Measurements from ENCODE around the gene GFY. TPM values are rescaled to one million over a fixed set of nuclear protein-coding genes. Genes with fewer than 3 reads are reported as not detected.

The GFY gene
- total RNA-seq, 1 donor from 2014 or later: 0.14 TPM

- DNase-seq: no peak
- Histone ChIP-seq H3K36me3 (no peaks in the 10 kb centered on the region), H3K27ac (replicated peaks) (no peak overlapping the region), H3K9me3 (replicated peaks) (no peaks in the 10 kb centered on the region), H3K27me3 (ENCODE audit: low read depth) (peaks cover 100% of the 10 kb centered on the region), H3K4me1 (peaks cover 18% of the 10 kb centered on the region), H3K4me3 (no peak overlapping the region)
- TF ChIP-seq CTCF (IDR thresholded peaks at IDR 0.05; ENCODE audit: borderline replicate concordance): no peak
- intact Hi-C loops (cut with micrococcal nuclease): no loop called here
Observed at GRCh38 chr19:49430172-49430677, 5.0 kb downstream of the GFY start.

DNA sequence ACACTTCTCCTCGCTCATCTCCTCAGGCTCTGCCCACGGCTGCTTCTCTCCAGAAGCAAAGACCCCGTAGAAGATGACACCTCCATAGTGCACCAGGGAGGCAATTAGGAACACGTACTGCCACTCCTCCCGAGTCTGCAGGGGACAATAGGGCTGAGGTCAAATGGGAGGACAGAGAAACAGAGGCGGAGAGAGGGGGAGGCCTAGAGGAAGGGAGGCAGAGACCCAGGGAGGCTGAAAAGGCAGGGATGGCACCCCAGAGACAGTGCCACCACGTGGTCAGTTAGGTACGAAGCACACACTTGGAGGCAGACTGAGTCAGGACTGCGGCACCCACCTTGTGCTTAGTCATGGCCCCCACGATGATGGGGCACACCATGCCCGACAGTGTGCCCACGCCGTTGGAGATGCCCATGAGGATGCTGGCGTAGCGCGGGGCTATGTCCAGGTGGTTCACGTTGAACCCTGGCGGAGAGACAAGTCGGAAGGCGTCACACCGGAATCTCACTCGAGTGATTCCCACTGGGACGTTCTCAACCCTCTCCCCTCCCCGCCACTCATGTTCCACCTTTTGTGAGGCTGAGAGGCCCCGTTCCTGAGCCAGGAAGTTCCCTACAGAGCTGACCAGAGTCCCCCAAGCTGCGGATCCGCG lies 5.6 kb downstream of the GFY start:
- peaks cover 100% of the 10 kb centered on the region for H3K27me3 ChIP-seq (ENCODE audit: low read depth)
- intact Hi-C loops (cut with micrococcal nuclease): no loop called here

DNA sequence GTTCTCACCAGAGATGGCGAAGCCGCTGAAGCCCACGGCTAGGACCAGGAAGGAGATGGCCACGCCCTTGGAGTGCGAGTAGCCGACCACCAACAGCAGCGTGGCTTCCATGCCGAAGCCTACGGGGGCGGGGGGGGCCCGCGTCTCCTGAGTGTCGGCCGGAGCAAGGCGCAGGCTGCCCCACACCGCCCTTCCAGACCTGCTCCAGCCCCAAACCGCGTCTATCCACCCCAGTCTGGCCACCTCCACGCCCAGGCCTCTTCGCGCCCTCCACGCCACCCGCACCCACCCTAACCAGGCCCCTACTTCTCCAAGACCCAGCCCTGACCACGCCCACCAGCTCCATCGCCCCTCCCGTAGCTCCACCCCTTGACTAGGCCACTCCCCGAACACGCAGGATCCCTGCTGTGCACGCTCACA lies 6.2 kb downstream of the GFY start:
- no peak for TF ChIP-seq CTCF (IDR thresholded peaks at IDR 0.05; ENCODE audit: borderline replicate concordance)
- Histone ChIP-seq H3K4me1 (peaks cover 13% of the 10 kb centered on the region), H3K27me3 (ENCODE audit: low read depth) (peaks cover 100% of the 10 kb centered on the region), H3K9me3 (replicated peaks) (no peaks in the 10 kb centered on the region), H3K27ac (replicated peaks) (no peak overlapping the region), H3K36me3 (no peaks in the 10 kb centered on the region), H3K4me3 (no peak overlapping the region)
- intact Hi-C loops (cut with micrococcal nuclease): no loop called here
- DNase-seq: no peak

More for the DNA sequence above, 5.6 kb downstream of the GFY start:
- no peaks in the 10 kb centered on the region for H3K36me3 ChIP-seq
- peaks cover 18% of the 10 kb centered on the region for H3K4me1 ChIP-seq
- no peak overlapping the region for H3K27ac ChIP-seq (replicated peaks)
- no peak overlapping the region for H3K4me3 ChIP-seq
- H3K9me3 ChIP-seq (replicated peaks): no peaks in the 10 kb centered on the region
- DNase-seq: no peak
- TF ChIP-seq CTCF (IDR thresholded peaks at IDR 0.05; ENCODE audit: borderline replicate concordance): no peak

- intact Hi-C loops (cut with micrococcal nuclease): no loop called here
- no peak for DNase-seq
Observed at GRCh38 chr19:49432141-49433073, 7.2 kb downstream of the GFY start.

More at GRCh38 chr19:49432141-49433073, 7.2 kb downstream of the GFY start:
- Histone ChIP-seq H3K36me3 (no peaks in the 10 kb centered on the region), H3K27ac (replicated peaks) (no peak overlapping the region), H3K27me3 (ENCODE audit: low read depth) (peaks cover 100% of the 10 kb centered on the region), H3K4me3 (no peak overlapping the region), H3K4me1 (peaks cover 12% of the 10 kb centered on the region), H3K9me3 (replicated peaks) (no peaks in the 10 kb centered on the region)
- no peak for TF ChIP-seq CTCF (IDR thresholded peaks at IDR 0.05; ENCODE audit: borderline replicate concordance)

Measured in left ventricle myocardium inferior (tissue), 1 donor.